HG03342 (cell line): Measurements from ENCODE around the gene CFAP20.

Experiments used
- ATAC-seq: cut with Tn5 transposase; IDR thresholded peaks from one replicate; pipeline ENCODE4 v1.9.1; 2021; ENCODE audit warnings: mild to moderate bottlenecking, moderate library complexity; ENCODE audit not compliant: unreplicated experiment

Gene CFAP20

DNA sequence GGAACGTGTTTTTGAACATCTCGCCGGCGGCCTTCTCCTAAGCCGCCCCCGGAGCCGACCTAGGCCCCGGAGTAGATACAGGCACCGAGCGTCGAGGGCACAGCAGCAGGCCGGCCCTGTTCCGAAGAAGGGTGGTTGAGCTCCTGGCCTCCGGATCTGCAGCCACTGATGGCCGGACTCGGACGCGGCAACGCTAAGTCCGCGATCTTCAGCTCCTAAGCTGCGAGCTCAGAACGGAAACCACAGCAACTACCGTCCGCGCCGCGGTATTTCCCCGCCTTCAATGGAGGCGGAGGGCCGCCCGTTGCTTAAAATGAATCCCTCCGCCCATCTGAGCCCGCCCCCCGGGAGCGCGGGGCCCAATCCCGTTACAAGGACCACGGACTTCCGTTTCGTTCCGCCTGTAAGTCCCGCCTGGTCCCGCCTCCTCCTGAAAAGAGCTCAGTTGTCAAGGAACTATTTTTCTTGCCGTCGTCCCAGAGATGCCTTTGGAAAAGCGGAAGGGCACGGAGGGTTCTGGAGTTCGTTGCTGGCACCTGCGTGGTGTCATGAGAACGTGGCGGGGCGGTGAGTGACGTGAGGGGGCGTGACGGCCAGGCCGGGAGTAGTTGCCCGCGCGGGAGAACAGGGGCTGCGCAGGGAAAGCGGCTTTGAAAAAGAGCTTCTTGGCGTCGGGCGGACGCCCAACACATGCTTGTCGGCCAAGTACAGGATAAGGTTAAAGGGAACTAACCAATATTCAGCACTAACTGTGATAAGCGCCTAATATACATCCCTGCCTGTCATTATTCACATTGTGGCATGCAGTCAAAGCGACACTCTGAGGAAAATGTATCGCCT is at the start of gene CFAP20:
CFAP20 (minus strand) TSS at position 285 of the 840 bp plus-strand sequence; CDS start at position 19, 266 bp downstream.
- ATAC-seq: peak; percentile 84

DNA sequence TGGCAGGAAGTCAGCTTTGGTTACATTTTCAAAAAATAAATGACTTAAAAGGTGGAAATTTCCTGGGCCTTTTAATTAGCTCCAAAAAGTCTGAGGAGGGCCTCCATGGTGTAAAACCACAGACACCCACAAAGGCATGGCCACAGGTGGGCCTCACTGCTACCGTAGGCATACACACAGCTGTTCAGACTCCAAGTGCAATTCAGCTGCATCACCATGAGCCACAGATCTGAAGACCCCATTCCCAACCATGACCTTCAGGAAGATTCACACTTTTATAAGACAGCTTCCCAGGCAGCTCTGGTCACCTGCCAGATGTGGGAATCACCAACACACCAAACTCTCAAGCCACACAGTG is 48.2 kb upstream of the CFAP20 start:
- no peak for ATAC-seq

DNA sequence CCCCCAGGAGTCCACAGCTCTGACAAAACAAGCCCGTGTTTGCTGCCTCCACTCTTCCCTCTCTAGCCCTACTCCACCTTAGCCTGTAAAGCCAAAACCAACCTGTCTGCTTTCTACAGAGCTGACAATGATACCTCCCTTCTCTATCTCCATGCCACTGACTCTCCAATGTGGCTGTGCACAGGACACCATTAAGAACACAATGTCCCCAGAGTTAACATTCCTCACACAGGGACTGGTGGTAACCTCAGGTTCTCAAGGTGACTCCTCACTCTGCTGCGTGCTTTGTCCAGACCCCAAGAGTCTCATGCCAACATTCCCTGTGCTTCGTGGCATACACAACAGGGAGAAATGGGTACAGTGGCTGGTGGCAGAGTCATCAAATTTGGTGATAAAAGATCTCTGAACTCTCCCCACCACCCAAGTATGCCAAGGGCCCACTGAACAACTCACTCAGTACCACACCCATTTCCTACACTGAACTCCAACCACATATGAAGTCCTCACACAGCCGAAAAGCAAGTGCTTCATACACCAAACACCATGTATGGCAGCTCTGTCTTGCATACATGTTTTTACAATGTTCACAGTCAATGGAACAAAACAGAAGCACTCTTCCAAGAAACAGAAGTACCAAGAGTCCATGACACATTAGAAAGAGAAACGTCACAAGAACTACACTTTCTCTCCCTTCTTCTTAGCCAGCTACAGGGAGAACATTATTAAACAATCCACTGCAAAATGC is 47.6 kb upstream of the CFAP20 start:
- no peak for ATAC-seq

DNA sequence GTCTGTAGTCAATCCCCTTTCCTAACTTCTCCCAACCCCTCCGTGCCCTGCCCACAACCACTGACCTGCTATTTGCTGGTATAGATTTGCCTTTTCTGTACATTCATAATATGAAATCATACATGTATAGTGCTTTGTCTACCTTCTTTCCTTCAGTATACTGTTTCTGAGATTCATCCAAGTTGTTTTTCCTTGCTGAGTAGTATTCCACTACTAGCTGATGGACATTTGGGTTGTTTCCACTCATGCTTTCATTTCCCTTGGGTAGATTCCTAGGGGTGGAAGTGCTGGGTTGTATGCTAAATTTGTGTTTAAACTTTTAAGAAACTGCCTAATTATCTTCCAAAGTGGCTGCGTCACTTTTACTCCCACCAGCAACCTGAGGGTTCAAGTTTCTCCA is 41.0 kb upstream of the CFAP20 start:
- ATAC-seq: no peak

DNA sequence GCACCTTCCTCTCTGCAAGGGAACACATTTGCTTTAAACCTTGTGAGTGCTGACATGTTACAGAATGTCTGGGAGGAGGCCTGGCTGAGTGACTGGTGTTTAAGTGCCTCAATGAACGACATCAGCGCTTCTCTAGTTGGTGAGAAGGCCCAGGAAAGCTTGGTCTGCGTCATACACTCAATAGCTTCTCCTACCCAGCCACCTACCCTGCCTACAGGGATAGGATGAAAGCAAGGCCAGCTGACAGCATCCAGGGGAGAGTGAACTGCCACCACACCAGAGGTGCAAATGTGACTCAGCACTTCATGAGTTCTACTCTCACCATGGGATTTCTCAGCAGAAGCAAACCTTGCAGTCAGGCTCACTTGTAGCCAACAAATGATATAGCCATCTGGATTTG is 31.7 kb upstream of the CFAP20 start:
- ATAC-seq: no peak

DNA sequence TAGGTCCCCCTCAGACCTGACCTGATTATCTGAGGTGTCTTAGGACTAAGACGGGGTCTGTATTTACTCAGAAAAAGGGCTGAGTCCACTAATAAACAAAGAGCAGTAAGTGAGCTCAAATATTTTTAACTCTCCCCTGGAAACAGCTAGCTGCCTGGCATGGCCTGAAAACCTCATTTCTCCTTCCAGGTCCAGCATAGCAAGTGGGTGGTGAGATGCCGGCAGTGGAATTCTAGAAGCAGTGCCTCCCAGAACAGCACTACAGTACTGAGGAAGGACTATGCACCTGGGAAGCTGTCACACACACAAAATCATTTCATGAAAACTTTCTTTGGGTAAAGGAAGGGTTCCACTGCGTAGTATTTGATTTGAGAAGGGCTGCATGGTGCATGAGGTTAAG is 29.5 kb upstream of the CFAP20 start:
- ATAC-seq: no peak

DNA sequence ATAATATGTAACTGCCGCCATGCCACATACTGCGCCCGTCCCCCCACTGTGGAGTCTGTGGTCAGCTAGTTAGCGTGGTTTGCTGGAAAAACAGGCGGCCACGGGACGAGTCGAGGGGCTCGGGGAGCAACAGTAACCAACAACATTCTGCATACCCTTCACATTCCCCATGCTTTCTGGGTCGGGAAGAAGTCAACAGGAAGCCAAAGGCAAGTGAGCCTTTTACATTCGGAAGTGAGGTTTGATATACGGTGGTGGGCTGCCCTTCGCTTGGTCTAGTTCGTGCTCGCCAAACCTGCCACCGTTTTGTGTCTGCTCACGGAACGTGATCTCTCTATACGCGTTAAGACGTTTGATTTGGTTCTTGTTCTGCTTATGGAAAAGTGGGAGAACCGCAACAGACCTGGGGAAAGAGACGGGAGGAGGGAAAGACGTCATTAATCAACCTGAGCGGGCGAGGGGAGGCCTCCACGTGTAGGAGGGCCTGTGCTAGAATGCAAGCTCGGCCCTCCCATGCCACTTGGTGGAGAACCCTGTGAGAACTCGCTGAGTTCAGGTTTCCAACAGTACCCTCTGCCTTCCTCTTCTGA is 28.9 kb upstream of the CFAP20 start:
- no peak for ATAC-seq

DNA sequence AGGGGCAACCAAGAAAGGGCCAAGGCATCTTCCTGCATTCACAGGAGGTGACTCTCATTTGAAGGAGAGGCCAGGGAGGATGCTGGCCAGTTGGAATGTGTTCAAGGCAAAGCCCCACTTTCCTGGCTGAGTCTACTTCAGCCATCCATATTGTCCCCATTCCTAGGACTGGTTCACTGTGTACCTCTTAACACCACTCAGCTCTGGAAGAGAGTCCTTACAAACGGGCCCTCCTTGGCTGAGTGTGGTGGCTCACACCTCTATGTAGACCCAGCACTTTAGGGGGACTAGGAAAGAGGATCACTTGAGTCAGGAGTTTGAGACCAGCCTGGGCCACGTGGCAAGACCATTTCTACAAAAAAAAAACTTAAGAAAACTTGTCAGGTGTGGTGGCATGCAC is 28.1 kb upstream of the CFAP20 start:
- no peak for ATAC-seq

DNA sequence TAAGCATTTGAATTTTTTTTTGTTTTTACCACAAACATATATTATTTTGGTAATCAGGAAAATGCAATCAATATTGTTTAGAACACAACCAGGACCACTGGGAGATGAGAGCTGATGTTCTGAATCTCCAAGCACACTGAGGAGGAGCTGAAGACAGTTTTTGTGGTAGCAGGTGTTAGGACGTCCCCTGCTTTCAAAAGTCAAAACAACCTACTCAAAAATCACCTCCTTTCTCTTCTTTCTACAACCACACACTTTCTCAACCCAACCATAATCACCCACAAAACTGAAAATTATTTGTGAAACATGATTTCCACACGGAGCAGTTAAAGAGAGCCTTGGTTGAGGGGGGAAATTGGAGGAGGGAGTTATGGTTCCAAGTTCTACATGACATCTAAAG is 26.7 kb upstream of the CFAP20 start:
- no peak for ATAC-seq

DNA sequence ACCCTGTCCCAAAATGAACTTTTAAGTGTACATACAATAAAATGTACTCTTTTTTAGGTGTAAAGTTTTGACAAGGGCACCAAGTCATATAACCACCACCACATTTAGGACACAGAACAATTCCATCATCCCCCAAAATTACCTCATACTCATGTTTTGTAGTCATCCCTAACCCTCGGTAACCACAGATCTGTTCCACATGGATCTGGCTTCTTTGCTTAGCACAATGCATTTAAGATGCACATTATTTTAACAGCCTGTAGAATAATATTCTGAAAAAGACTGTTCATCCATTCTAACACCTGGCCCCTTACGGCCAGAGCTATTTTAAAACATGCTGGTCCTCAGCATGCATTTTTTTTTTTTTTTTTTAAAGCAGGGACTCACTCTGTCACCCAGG is 25.2 kb upstream of the CFAP20 start:
- ATAC-seq: no peak

DNA sequence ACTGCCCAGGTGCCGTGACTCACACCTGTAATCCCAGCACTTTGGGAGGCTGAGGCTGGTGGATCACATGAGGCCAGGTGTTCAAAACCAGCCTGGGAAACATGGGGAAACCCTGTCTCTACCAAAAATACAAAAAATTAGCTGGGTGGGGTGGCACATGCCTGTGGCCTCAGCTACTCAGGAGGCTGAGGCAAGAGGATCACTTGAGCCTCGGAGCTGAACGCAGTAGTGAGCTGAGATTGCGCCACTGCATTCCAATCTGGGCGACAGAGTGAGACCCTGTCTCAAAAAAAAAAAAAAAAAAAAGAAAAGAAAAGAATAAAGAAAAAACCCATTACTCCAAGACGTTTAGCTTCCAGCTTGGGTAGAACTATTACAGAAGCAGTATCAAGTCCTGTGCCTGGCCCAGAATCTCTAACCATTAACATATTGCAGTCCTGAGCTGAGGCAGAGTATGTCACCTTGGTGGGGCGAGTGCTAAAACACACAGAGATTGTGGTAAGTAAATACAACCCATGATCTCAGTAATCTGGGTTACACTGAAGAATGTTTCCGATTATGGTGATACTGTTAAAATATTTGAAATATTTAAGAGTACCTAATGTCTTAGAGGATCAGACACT is 23.2 kb upstream of the CFAP20 start:
- no peak for ATAC-seq

DNA sequence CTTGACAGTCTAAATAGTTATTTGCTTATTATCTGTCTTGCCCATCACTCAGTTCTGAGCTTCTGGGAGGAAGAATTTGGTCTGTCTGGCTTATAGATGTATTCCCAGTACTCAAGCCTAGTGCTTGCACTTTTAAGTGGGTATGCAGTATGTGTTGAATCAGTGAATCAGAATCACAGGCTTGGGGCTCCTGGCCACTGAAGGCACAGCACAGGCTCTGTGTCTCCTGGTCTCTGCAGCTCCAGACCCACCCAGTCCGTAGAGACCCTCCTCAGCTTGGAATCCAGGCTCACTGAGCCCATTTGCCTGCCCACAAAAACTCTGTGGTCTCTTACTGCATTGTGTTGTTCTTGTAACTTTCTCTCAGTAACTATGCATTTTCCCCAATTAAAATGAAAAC is 19.3 kb upstream of the CFAP20 start:
- no peak for ATAC-seq

DNA sequence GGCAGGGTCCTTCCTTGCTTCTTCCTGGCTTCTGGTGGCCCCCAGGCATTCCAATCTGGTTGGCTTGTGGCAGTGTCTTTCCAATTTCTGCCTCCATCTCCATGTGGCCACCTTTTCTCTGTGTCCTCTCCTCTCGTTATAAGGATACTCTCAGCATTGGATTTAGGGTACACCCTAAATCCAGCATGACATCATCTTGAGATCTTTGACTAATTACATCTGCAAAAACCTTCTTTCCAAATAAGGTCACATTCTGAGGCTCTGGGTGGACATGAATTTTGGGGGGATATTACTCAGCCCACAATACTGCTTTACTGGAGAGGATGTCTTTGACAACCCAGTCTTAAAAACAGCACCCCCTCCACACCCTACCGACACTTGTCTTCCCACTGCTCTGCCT is 18.9 kb upstream of the CFAP20 start:
- ATAC-seq: no peak

DNA sequence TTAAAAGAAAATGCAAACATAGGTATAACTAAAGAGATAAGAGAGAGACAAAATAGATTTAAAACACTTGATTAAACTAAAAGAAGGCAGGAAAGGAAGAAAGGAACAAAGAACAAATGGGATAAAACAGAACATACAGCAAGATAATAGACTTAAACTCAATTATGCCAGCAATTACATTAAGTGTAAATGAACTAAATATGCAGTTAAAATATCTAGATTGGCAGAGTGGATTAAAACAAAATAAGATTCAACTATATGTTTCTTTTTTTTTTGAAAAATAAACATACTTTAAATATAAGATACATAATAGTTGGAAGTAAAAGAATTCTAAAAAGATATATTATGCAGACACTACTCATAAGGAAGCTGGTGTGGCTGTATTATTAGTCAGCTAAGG is 9.7 kb upstream of the CFAP20 start:
- no peak for ATAC-seq

DNA sequence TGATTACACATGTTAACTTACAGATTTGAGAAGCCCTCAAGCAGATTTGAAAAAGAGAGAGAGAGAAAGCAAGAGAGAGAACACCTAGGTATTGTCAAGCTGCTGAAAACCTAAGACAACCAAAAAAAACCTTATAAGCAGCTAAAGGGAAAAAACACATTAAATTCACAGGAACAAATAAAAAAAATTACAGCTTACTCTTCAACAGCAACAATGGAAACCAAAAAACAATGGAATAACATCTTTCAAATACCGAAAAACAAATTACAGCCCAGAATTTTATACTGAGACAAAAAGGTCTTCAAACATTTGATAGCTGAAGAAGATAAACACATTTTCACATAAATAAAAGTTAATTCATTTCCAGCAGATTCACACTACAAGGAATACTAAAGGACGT is 8.4 kb upstream of the CFAP20 start:
- ATAC-seq: no peak

DNA sequence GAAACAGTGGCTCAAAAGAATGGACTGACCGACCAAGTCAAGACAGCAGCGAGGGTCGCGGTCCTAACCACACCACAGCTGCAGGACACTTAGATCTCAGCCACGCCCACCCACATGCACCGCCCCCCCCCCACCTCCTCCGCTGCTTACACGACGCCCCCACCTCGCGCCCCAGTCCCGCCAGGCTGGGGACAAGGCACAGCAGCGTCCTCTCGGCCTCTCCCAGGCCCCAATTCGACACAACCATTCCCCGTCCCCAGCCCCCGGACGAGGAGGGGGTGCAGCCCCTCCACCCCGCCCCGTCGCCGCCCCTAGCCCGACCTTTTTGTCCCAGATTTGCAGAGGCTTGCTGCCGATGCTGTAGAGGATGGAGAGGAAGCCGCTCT is 477 bp downstream of the CFAP20 start:
- ATAC-seq: peak; percentile 5

DNA sequence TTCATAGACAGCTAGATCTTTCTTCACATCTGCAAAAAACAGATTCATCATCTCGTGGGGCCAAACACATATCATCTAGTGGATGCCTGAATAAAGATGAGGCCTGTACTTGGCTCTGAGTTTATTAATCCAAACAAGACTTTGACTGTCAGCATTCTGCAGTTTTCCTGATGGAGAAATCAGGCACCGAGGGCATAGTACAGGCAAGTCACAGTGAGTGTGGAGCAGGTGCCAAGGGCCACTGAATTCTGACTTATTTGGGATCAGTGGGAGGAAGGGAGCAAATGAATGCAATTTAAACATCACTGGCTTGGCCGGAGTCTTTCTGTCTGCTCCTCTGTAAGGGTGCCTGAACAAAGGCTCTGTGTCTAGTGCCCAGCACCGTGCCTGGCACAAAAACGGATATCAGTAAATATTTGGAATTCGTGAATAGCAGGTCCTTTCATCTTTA is 975 bp downstream of the CFAP20 start:
- ATAC-seq: no peak

DNA sequence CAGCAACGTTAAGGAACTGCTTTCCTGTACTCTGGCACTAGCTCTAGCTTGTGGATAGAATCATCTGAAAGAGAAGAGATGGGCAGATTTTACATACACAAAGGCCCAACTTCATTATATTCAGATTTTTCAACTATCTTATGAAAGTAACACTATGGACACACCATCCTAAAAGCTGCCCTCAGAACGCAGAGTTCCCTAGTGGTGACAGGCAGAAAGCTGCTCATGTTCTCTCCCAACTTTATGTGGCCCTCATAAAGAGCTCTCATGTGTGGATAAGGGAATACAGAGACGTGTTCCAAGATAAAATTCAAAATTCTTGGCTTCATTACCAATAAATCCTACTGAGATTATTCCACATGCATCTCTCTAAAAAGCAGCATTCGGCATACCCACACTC is 1.5 kb downstream of the CFAP20 start:
- no peak for ATAC-seq

DNA sequence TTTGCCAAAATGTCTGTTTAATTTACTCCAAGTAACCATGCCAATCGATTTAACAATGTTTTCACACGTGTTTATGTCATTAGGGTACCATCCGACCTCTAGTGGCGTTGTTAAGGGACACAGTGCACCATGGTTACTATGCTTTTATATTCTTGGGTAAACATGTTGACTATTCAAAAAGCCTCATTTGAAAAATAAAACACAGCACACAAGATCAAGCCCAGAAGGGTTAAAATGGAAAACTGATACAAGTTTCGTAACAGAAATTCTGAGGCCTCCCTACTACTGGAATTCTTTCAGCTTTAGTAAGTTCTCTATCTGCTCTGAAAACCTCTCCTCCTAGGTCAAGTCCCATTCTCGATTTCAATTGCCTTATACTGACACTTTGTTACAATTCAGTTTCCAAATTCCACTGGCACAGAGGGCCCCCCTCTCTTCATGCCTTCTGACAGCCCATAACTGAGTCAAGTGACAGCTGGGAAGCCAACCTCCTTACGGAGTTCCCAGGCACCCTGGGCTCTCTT is 2.1 kb downstream of the CFAP20 start:
- no peak for ATAC-seq

DNA sequence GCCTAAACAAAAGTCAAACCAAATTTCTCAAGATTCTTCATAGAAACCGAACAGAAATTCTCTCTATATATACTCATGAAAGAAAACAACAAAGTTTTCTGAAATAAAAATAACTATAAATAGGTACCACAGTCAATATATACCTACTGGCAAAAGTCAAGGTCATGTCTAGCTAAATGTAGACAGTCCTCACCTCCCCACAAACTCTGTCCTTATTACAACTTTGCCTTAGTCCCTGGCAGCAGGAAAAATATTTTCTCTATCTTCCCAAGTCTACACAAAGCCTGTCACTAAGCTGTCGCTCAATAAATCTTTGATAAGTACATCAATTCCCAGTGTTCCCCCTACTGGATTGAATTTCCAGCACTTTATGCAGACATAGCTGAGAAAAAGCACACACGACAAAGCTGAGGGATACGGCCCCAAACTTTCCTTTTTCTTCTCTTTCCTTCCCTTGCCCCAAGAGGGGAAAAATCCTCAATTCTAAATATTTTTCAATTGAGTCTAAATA is 2.7 kb downstream of the CFAP20 start:
- ATAC-seq: no peak

DNA sequence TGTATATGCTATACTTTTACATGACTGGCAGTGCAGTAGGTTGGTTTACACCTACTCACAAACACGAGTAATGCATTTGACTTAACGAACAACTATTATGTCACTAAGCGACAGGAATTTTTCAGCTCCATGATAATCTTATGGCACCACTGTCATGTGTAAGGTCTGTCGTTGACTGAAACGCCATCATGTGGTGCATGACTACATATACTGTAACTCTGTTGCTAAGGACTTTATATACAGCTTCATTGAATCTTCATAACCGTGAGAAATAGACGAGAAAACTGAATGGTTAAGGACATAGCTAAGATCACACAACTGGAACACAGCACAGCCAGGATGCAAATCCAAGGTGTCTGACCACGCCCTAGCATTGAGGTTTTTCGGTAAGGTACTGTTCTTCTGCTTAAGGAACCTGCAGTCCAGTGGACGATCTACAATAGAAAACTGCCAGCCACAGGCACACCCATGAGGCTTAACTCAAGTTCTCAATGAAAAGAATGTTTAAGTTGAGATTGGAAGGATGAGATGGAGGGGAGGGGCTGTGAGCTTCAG is 3.3 kb downstream of the CFAP20 start:
- ATAC-seq: no peak
